Vagina (tissue), 2 donors: ENCODE data around the gene KRTAP4-9. TPM values are rescaled to one million over a fixed set of nuclear protein-coding genes. Genes with fewer than 3 reads are reported as not detected.
"Not testable (repeated sequence)": the region's sequence is repeated elsewhere in the genome, so short reads cannot be mapped to it uniquely, and the experiment has no call there.

Source experiments
- DNase-seq, 2 donors: peaks; one replicate each; pipeline ENCODE4 v3.0.0-alpha.2; 2017; ENCODE audit errors: extremely low spot score in 2 of 2
- H3K27ac ChIP-seq: fragments of 200-600 bp; sonication (generic); one replicate; pipeline ENCODE4 v1.5.1; 2019
- H3K27me3 ChIP-seq: fragments of 200-600 bp; sonication (generic); one replicate; pipeline ENCODE4 v1.5.1; 2019
- H3K36me3 ChIP-seq, 2 donors: fragments of 200-600 bp; sonication (generic); one replicate each; pipeline ENCODE4 v1.5.1; 2017 to 2019
- H3K4me1 ChIP-seq: fragments of 200-600 bp; sonication (generic); one replicate; pipeline ENCODE4 v1.5.1; 2019
- H3K4me3 ChIP-seq, 2 donors: fragments of 200-600 bp; sonication (generic); 1 replicate in 1 of 2; 2 replicates in 1 of 2; pipeline ENCODE4 v1.5.1; 2016 to 2019
- H3K9me3 ChIP-seq: fragments of 200-600 bp; sonication (generic); one replicate; pipeline ENCODE4 v1.5.1; 2019
- POLR2A ChIP-seq, 2 donors: fragments of 450-650 bp; IDR thresholded peaks; one replicate each; pipeline ENCODE4 v1.6.1; 2017; ENCODE audit warnings: antibody characterized with exemption in 2 of 2, mild to moderate bottlenecking in 2 of 2, moderate library complexity in 2 of 2
- POLR2AphosphoS5 ChIP-seq, 2 donors: sonication (generic); formaldehyde crosslinking; IDR thresholded peaks; one replicate each; pipeline ENCODE4 v1.9.0; 2017; ENCODE audit warnings: antibody characterized with exemption in 2 of 2, mild to moderate bottlenecking in 2 of 2, low read depth in 1 of 2; ENCODE audit not compliant: insufficient read depth in 1 of 2
- intact Hi-C: fragments of 100-400 bp; cut with DNase I; formaldehyde crosslinking; loops from one replicate; pipeline ENCODE4 v1.15.1; 2023
- total RNA-seq: library from RNA; depleted of rRNA; stranded (reverse); fragments of >200 nt; gene quantifications from one replicate; pipeline ENCODE4 v1.2.3, GENCODE V29; 2016
- TF ChIP-seq, protein P1 (sequence below), 3 experiments: fragments of 450-650 bp in 2 of 3; fragments of 200-600 bp in 1 of 3; sonication (generic) in 1 of 3; IDR thresholded peaks; one replicate each; pipeline ENCODE4 v1.5.1; 2017 to 2019; ENCODE audit warnings: antibody characterized with exemption in 3 of 3, mild to moderate bottlenecking in 2 of 3, moderate library complexity in 2 of 3

KRTAP4-9 gene
- total RNA-seq, 1 donor from 2014 or later, result not detected

GRCh38 chr17:41125064-41125463, 19.9 kb downstream of the KRTAP4-9 start:
- DNase-seq, result no peak
- intact Hi-C loops, result no loop called here
- TF ChIP-seq POLR2A (IDR thresholded peaks at IDR 0.05), result no peak
- TF ChIP-seq, protein P1, sequence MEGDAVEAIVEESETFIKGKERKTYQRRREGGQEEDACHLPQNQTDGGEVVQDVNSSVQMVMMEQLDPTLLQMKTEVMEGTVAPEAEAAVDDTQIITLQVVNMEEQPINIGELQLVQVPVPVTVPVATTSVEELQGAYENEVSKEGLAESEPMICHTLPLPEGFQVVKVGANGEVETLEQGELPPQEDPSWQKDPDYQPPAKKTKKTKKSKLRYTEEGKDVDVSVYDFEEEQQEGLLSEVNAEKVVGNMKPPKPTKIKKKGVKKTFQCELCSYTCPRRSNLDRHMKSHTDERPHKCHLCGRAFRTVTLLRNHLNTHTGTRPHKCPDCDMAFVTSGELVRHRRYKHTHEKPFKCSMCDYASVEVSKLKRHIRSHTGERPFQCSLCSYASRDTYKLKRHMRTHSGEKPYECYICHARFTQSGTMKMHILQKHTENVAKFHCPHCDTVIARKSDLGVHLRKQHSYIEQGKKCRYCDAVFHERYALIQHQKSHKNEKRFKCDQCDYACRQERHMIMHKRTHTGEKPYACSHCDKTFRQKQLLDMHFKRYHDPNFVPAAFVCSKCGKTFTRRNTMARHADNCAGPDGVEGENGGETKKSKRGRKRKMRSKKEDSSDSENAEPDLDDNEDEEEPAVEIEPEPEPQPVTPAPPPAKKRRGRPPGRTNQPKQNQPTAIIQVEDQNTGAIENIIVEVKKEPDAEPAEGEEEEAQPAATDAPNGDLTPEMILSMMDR (IDR thresholded peaks at IDR 0.05), result no peak
- no peak for TF ChIP-seq POLR2AphosphoS5 (IDR thresholded peaks at IDR 0.05; ENCODE audit: insufficient read depth in 1 of 2, low read depth in 1 of 2)
- Histone ChIP-seq H3K27me3 (no peaks in the 10 kb centered on the region), H3K4me3 (no peak overlapping the region), H3K4me1 (no peaks in the 10 kb centered on the region), H3K27ac (no peak overlapping the region), H3K36me3 (no peaks in the 10 kb centered on the region), H3K9me3 (no peaks in the 10 kb centered on the region)

DNA sequence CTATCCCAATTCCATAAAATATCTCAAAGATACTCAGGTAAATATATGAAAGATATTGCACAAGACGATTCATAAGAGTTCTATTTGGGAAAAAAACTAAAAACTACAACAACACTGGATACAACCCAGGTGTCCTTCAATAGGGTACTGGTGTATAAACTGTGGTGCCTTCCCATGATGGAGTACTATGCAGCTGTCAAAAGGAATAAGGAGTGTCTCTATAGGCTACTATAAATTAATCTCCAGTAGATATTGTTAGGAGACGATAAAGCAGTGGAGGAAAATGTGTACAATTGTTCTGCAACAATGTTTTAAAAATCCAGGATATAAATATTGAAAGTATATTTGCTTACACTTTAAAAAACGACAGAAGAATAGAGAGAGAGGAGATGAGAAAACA, 21.2 kb downstream of the KRTAP4-9 start:
- Histone ChIP-seq H3K9me3 (no peaks in the 10 kb centered on the region), H3K27me3 (no peaks in the 10 kb centered on the region), H3K36me3 (no peaks in the 10 kb centered on the region), H3K4me1 (no peaks in the 10 kb centered on the region), H3K4me3 (no peak overlapping the region), H3K27ac (no peak overlapping the region)
- DNase-seq, result no peak
- intact Hi-C loops, result no loop called here
- TF ChIP-seq, protein P1 (IDR thresholded peaks at IDR 0.05), result no peak
- TF ChIP-seq POLR2AphosphoS5 (IDR thresholded peaks at IDR 0.05; ENCODE audit: insufficient read depth in 1 of 2, low read depth in 1 of 2), result no peak
- TF ChIP-seq POLR2A (IDR thresholded peaks at IDR 0.05), result no peak

GRCh38 chr17:41127371-41127770, 22.2 kb downstream of the KRTAP4-9 start:
- DNase-seq, result no peak
- intact Hi-C loops, result no loop called here
- H3K4me1 ChIP-seq, result no peaks in the 10 kb centered on the region
- H3K27ac ChIP-seq, result no peak overlapping the region
- no peak overlapping the region for H3K4me3 ChIP-seq
- H3K36me3 ChIP-seq, result no peaks in the 10 kb centered on the region
- TF ChIP-seq POLR2A (IDR thresholded peaks at IDR 0.05), result no peak
- TF ChIP-seq, protein P1 (IDR thresholded peaks at IDR 0.05), result no peak
- TF ChIP-seq POLR2AphosphoS5 (IDR thresholded peaks at IDR 0.05; ENCODE audit: insufficient read depth in 1 of 2, low read depth in 1 of 2), result no peak
- no peaks in the 10 kb centered on the region for H3K9me3 ChIP-seq
- H3K27me3 ChIP-seq, result no peaks in the 10 kb centered on the region

DNA sequence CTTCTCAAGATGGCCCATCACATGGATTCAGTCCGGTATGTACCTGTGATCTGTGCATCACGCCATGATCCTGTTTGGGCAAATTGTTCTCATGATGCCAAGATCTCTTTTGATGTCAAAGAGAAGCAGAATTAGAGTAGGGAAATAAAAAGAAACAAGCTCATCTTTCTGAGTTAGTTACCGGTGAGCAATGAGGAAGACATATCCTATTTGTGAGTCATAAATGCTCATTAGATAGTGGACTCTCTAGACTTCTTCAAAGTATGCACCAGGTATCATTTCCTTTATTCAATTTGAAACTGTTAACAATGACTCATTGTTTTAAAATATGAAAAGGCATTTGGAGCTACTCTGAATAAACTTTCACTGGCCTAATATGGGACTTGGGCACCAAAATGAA, 26.8 kb downstream of the KRTAP4-9 start:
- H3K27me3 ChIP-seq, result no peaks in the 10 kb centered on the region
- H3K4me3 ChIP-seq, result no peak overlapping the region
- no peaks in the 10 kb centered on the region for H3K4me1 ChIP-seq
- intact Hi-C loops, result no loop called here
- DNase-seq, result no peak
- no peaks in the 10 kb centered on the region for H3K36me3 ChIP-seq
- TF ChIP-seq, protein P1 (IDR thresholded peaks at IDR 0.05), result no peak
- TF ChIP-seq POLR2A (IDR thresholded peaks at IDR 0.05) (no peak), POLR2AphosphoS5 (IDR thresholded peaks at IDR 0.05; ENCODE audit: insufficient read depth in 1 of 2, low read depth in 1 of 2) (no peak)
- H3K9me3 ChIP-seq, result no peaks in the 10 kb centered on the region
- H3K27ac ChIP-seq, result no peak overlapping the region

DNA sequence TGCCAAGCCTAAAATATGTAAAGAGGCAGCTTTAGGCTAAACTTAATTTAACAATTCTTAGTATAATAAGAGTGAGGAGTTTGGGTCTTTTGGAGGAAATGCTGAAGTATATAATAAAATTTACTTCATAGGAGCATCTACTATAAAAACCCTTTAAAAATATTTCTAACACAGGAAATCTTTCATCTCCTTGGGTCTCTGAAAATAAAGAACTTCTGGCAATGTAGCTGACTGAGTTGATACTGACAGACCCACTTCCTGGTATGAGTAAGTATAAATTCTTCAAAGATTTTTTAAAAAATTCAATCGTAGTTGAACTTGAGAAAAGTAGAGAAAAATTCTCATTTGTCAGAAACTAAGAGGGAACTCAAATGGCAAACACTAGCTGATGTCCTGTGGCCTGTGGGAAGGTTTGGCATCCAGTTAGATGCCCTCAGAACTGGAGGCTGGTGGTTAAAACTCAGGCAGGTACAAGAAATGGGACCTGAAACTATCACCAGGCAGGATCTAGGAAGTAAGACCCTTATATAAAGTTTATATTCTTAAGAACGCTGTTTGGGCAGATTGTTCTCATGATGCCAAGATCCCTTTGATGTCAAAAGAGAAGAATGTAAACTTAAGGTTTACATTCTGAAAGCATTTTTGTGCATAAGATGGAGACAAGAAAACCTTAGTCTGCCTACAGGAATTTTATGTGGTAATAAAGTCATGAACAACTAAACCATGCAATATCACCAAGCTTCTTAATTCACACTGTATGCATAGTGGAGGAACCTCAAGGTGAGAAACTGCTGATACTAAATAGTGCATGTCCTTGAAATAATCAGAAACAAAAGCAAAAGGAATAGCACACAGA, 28.9 kb downstream of the KRTAP4-9 start:
- H3K9me3 ChIP-seq, result no peaks in the 10 kb centered on the region
- intact Hi-C loops, result no loop called here
- no peak for DNase-seq
- no peaks in the 10 kb centered on the region for H3K36me3 ChIP-seq
- no peak overlapping the region for H3K27ac ChIP-seq
- H3K4me1 ChIP-seq, result no peaks in the 10 kb centered on the region
- no peak overlapping the region for H3K4me3 ChIP-seq
- H3K27me3 ChIP-seq, result no peaks in the 10 kb centered on the region
- TF ChIP-seq, protein P1 (IDR thresholded peaks at IDR 0.05), result no peak
- TF ChIP-seq POLR2A (IDR thresholded peaks at IDR 0.05) (no peak), POLR2AphosphoS5 (IDR thresholded peaks at IDR 0.05; ENCODE audit: insufficient read depth in 1 of 2, low read depth in 1 of 2) (no peak)

DNA sequence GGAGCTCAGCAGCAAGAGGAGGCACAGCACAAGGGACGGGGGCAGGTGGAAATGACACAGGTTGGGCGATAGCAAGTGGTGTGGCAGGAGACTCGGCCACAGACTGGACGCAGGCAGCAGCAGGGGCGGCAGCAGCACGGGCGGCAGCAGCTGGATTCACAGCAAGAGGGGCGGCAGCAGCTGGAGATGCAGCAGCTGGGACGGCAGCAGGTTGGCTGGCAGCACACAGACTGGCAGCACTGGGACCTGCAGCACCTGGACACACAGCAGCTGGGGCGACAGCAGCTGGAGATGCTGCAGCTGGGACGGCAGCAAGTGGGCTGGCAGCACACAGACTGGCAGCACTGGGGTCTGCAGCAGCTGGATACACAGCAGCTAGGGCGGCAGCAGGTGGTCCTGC, 34.7 kb downstream of the KRTAP4-9 start:
- H3K4me1 ChIP-seq, DNase-seq, H3K9me3 ChIP-seq, H3K27me3 ChIP-seq, H3K36me3 ChIP-seq, H3K4me3 ChIP-seq, intact Hi-C loops, H3K27ac ChIP-seq: not testable (repeated sequence)
